Subcutaneous adipose tissue (tissue), 4 donors: Measurements from ENCODE around the gene RAP2A. TPM values are rescaled to one million over a fixed set of nuclear protein-coding genes. Genes with fewer than 3 reads are reported as not detected.

Experiments used
- total RNA-seq, 4 donors: library from RNA; depleted of rRNA; stranded (reverse); fragments of >200 nt; gene quantifications; one replicate each; pipeline ENCODE4 v1.1.0, GENCODE V29; 2016
- TF ChIP-seq, protein P1 (sequence below): fragments of 450-650 bp; IDR thresholded peaks from one replicate; pipeline ENCODE4 v1.5.1; 2016; ENCODE audit warnings: low read depth, mild to moderate bottlenecking, control low read depth, antibody characterized with exemption, moderate library complexity

Gene RAP2A
- total RNA-seq, 4 donors from 2014 or later: 27.1 to 55.1 (median 45.4) TPM

DNA sequence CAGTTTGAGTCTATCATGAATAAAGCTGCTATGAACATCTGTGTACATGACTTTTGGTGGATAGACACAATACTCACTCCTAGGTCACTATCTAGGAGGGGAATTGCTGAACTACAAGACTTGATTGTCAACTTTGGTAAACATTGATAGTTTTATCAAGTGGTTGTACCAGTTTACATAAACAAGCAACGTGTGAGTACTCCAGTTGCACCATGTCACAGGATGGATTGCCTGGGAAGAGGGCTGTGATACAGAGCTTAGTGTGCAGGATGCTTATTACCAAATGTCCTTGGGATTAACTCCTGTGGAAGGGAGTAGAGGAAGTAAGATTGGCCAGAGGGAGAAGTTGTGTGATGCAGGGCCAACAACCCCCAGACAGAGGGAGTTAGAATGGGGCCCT lies 37.7 kb downstream of the RAP2A start:
- TF ChIP-seq, protein P1, sequence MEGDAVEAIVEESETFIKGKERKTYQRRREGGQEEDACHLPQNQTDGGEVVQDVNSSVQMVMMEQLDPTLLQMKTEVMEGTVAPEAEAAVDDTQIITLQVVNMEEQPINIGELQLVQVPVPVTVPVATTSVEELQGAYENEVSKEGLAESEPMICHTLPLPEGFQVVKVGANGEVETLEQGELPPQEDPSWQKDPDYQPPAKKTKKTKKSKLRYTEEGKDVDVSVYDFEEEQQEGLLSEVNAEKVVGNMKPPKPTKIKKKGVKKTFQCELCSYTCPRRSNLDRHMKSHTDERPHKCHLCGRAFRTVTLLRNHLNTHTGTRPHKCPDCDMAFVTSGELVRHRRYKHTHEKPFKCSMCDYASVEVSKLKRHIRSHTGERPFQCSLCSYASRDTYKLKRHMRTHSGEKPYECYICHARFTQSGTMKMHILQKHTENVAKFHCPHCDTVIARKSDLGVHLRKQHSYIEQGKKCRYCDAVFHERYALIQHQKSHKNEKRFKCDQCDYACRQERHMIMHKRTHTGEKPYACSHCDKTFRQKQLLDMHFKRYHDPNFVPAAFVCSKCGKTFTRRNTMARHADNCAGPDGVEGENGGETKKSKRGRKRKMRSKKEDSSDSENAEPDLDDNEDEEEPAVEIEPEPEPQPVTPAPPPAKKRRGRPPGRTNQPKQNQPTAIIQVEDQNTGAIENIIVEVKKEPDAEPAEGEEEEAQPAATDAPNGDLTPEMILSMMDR: no peak

DNA sequence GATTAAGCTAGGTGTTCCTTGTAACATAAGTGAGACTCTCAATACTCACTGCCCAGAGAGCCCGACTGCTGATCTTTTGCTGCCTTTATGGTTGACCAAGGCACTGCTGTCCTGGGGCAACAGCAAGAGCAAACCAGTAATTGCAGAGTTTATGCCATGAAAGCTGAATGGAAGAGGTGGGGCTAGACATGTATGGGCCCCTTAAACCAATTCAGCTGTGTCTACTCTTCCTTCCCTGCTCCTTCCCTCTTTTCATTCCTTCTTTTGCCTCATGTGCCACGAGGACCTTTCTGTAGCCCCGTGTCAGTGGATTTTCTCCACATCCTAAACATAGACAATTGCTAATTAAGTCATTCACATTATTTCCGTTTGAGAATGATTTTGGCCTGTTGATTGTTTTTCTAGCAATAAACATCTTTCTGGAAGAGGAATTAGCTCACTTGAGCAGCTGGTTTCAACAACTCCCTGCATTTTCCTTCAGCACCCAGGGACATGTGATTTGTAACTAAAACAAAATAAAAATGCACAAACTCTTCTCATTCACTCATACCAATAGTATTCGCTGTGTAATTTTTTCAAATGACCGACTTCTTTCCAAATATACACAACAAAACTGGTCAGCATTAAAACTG lies 40.5 kb downstream of the RAP2A start:
- TF ChIP-seq, protein P1: no peak

DNA sequence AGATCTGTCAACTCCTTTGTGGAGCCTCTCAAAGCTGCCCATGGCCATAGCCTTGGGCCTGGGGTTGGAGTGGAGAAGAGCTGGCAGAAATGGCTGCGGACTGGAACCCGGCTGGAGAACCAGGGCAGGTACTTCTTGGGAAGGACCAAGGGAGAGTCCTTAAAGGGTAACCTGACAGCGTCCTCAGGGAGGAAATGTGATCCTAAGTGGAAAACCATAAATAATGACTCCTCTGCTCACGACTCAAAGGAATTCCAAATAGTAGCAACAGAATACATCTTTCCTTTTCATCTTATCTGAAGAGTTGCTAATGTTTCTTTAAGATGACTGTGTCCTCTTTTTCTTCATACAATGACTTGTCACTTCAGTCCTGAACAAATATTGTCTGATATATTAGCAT lies 41.0 kb downstream of the RAP2A start:
- TF ChIP-seq, protein P1: no peak

DNA sequence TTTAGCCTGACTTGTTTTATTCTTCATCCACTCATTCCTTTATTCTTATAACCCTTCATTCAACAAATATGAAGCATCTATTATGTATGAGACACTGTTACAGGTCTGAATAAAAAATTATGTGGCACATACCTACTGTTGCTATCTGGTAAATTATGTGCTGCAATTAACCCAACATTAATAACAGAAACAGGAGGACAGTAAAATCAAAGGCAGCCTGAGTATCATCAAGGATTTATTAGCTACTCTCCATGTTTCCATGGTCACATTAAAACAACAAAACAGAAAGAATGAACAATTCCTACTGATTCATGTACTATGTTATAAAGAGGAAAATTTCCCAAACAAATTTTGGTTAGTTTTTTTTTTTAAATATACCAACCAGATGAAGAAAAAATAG lies 43.9 kb downstream of the RAP2A start:
- TF ChIP-seq, protein P1: no peak

DNA sequence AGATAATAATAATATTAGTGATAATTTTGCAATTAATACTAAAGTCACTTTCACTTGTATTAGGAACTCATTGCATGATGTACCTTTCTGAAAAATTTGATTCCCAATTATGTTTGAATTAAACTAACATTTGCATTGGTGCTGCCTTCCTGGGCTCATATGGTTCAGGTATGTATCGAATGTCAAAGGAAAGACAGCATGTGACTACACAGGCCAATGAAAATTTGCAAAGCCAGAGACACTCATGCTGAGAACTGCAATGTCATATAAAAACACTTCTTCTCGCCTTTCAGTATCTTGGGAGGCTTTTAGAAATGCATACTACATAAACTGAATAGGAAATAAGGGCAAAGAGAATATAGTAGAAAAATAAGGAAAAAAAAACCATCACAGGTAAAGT lies 44.3 kb downstream of the RAP2A start:
- TF ChIP-seq, protein P1: no peak

DNA sequence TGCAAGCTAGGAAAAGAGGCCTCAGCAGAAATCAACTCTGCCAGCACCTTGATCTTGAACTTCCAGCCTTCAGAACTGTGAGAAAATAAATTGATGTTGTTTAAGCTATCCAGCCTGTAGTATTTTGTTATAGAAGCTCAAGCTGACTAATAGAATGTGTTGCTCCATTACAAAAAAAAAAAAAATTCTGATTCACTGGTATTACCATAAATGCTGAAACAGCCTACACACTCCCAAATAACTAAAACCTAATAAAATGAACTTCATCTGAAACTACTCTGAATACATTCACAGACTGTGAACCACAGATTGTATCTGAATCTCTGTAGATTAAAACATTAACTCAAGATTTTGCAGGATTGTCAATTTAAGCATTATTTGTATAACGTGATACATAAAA lies 49.5 kb downstream of the RAP2A start:
- TF ChIP-seq, protein P1: no peak

DNA sequence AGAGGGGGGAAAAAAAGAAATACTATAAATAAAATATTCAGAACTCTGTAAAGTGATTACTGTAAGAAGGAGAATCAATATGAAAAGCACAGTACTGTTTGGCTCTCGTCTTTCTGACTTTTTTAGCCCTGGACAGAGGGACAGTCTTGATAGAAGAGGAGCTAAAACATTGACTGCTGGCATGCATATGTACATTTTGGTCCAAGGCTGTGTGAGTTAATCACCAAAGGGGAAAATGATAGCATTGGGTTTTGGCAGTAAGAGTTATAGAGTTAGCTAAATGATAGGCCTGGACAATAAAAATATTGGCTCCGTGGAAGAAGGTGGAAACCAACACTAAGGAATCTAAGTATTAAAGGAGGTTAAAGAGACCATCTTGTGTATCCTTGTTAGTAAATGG lies 50.3 kb downstream of the RAP2A start:
- TF ChIP-seq, protein P1: no peak
